PC-3 (cell line): Measurements from ENCODE around the gene PDE11A. TPM values are rescaled to one million over a fixed set of nuclear protein-coding genes. Genes with fewer than 3 reads are reported as not detected.

Experiments
- ATAC-seq: fragments of 200-7000 bp; cut with Tn5 transposase; 2 replicates; pipeline ENCODE4 v1.9.1; 2020; ENCODE audit warnings: mild to moderate bottlenecking, moderate library complexity
- BruUV-seq: library from RNA; stranded (reverse); fragments of 400-500 nt; replicated peaks from 2 replicates; lab custom pipeline; 2021; lab: Mats Ljungman, UMichigan
- CTCF ChIA-PET: fragments of 300-600 bp; sonication (Branson Sonifier 250); formaldehyde crosslinking; loops from one replicate; lab custom pipeline; 2022; ENCODE audit warnings: antibody characterized with exemption; lab: Charles Lee
- POLR2A ChIA-PET: fragments of 300-600 bp; sonication (Branson Sonifier 250); formaldehyde crosslinking; loops from one replicate; lab custom pipeline; 2022; ENCODE audit warnings: antibody characterized with exemption; ENCODE audit not compliant: unreplicated experiment; lab: Charles Lee
- DNase-seq: peaks from one replicate; pipeline ENCODE4 v3.0.0-alpha.2; 2015
- H2AFZ ChIP-seq: fragments of 300-600 bp; sonication (generic); 2 replicates; pipeline ENCODE4 v1.6.0; 2016; ENCODE audit warnings: antibody characterized with exemption, low read length
- H3F3A ChIP-seq: fragments of 300-600 bp; sonication (generic); one replicate; pipeline ENCODE4 v1.6.0; 2017; ENCODE audit warnings: antibody characterized with exemption, low read length, control low read depth, mild to moderate bottlenecking; ENCODE audit not compliant: unreplicated experiment
- H3K27ac ChIP-seq: fragments of 300-600 bp; sonication (generic); 2 replicates; pipeline ENCODE4 v1.5.1; 2016; ENCODE audit warnings: mild to moderate bottlenecking, low read length
- H3K27me3 ChIP-seq: fragments of 300-600 bp; sonication (generic); 2 replicates; pipeline ENCODE4 v1.6.1; 2016; ENCODE audit warnings: low read length, mixed read lengths
- H3K36me3 ChIP-seq: fragments of 300-600 bp; sonication (generic); 2 replicates; pipeline ENCODE4 v1.6.1; 2016; ENCODE audit warnings: low read depth, mixed run types, low read length, mixed read lengths
- H3K4me1 ChIP-seq: fragments of 300-600 bp; sonication (generic); 2 replicates; pipeline ENCODE4 v1.5.1; 2016; ENCODE audit warnings: low read length; ENCODE audit not compliant: insufficient read depth
- H3K4me2 ChIP-seq: fragments of 300-600 bp; sonication (generic); 2 replicates; pipeline ENCODE4 v1.6.0; 2016; ENCODE audit warnings: low read length
- H3K4me3 ChIP-seq: fragments of 300-600 bp; sonication (generic); 2 replicates; pipeline ENCODE4 v1.5.1; 2016; ENCODE audit warnings: mild to moderate bottlenecking, low read length, mixed read lengths
- H3K79me2 ChIP-seq: fragments of 300-600 bp; sonication (generic); 2 replicates; pipeline ENCODE4 v1.6.1; 2017; ENCODE audit warnings: low read length, mixed read lengths
- H3K9ac ChIP-seq: fragments of 300-600 bp; sonication (generic); 2 replicates; pipeline ENCODE4 v1.6.0; 2016; ENCODE audit warnings: mild to moderate bottlenecking, low read length
- H3K9me2 ChIP-seq: fragments of 300-600 bp; sonication (generic); replicated peaks from 2 replicates; pipeline ENCODE4 v1.6.1; 2016; ENCODE audit warnings: mixed run types, low read length, mixed read lengths
- H3K9me3 ChIP-seq: fragments of 300-600 bp; sonication (generic); 2 replicates; pipeline ENCODE4 v1.6.1; 2016; ENCODE audit warnings: low read length, mixed read lengths
- H4K20me1 ChIP-seq: fragments of 300-600 bp; sonication (generic); 2 replicates; pipeline ENCODE4 v1.6.1; 2016; ENCODE audit warnings: low read length, mixed read lengths
- EZH2 ChIP-seq: fragments of 300-600 bp; sonication (generic); IDR thresholded peaks from one replicate; pipeline ENCODE4 v1.6.1; 2017; ENCODE audit warnings: antibody characterized with exemption, mild to moderate bottlenecking, low read length; ENCODE audit not compliant: unreplicated experiment
- EZH2phosphoT487 ChIP-seq: fragments of 300-600 bp; sonication (generic); IDR thresholded peaks from 2 replicates; pipeline ENCODE4 v1.6.1; 2018; ENCODE audit warnings: mild to moderate bottlenecking, antibody characterized with exemption, low read length, borderline replicate concordance
- intact Hi-C: fragments of 100-400 bp; cut with micrococcal nuclease; formaldehyde crosslinking; loops from 2 replicates; pipeline ENCODE4 v1.9.0; 2023
- total RNA-seq: library from RNA; depleted of rRNA; stranded (reverse); fragments of >200 nt; gene quantifications from 2 replicates; pipeline ENCODE4 v1.2.3, GENCODE V29; 2014
- TF ChIP-seq, protein P1 (sequence below): fragments of 300-600 bp; sonication (generic); conservative IDR thresholded peaks from 2 replicates; pipeline ENCODE4 v1.5.1; 2017; ENCODE audit warnings: antibody characterized with exemption, low read depth, mild to moderate bottlenecking, low read length

PDE11A gene
- total RNA-seq, 1 experiment from 2014 or later: 0.15 TPM

DNA sequence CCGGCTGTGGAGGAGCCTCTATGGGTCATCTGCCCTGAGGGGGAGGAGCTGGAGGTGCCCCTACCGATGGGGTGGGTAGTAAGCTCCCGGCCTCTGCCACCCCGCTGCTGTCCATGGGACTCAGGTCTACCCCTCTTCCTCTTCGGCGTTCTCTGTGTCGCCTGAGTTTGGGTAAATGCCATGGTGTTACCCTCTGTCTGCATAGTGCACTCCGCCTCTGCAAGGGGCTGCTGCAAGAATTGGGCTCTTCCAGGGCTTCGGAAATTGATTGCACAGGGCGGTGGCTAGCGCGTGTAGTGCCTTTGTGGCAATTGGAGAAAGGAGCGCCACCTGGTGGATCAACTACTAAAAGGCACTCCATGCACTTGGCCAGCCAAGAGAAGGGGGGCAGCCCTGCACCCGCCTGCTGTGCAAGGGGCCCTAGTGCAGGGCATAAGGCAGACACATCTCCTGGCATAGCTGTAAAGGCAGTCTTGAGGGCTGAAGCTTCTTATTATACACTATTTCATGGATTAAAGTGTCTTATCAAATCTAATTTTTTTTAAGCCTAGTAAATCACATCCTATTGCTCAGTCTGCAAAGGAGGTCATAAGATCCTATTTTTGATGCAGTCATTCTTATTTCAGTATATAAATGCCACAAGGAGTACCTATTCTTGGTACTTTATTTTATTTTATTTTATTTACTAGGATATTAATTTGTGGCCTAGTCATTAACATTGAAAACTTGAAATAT is 308.9 kb downstream of the PDE11A start:
- intact Hi-C loops: no loop called here

DNA sequence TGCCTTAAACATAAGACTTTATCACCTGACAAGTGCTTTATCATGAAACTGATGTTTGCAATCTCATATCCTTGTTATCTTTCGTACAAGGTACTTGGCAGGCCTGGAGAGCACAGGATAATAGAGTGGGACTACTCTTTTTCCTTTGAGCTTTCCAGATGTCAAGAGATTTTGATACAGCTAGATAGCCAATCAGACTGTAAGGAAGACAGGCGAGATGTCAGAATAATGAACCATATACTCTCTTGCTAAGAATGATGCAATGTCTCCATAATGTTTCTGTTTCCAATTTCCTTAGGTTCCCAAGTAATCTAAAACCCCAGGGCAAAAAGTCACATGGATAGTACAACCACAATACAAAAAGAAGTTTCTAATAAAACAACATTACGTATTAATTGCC is 313.1 kb downstream of the PDE11A start:
- no peaks in the 10 kb centered on the region for H3K9me2 ChIP-seq
- H2AFZ ChIP-seq: no peak overlapping the region
- no peaks in the 10 kb centered on the region for H4K20me1 ChIP-seq
- ATAC-seq: no peak
- DNase-seq: no peak
- no peaks in the 10 kb centered on the region for H3K36me3 ChIP-seq
- no TSS peak for BruUV-seq
- ChIA-PET POLR2A (no interaction called here), CTCF (no interaction called here)
- H3K9ac ChIP-seq: no peak overlapping the region
- peaks cover 26% of the 10 kb centered on the region; the same call in 1 of the 2 replicates for H3K27me3 ChIP-seq
- H3K4me3 ChIP-seq: no peak overlapping the region
- no peaks in the 10 kb centered on the region for H3K79me2 ChIP-seq
- H3F3A ChIP-seq: no peaks in the 10 kb centered on the region
- no peak overlapping the region for H3K27ac ChIP-seq
- no peak overlapping the region for H3K4me2 ChIP-seq
- TF ChIP-seq EZH2phosphoT487 (no peak), EZH2 (no peak)
- TF ChIP-seq, protein P1, sequence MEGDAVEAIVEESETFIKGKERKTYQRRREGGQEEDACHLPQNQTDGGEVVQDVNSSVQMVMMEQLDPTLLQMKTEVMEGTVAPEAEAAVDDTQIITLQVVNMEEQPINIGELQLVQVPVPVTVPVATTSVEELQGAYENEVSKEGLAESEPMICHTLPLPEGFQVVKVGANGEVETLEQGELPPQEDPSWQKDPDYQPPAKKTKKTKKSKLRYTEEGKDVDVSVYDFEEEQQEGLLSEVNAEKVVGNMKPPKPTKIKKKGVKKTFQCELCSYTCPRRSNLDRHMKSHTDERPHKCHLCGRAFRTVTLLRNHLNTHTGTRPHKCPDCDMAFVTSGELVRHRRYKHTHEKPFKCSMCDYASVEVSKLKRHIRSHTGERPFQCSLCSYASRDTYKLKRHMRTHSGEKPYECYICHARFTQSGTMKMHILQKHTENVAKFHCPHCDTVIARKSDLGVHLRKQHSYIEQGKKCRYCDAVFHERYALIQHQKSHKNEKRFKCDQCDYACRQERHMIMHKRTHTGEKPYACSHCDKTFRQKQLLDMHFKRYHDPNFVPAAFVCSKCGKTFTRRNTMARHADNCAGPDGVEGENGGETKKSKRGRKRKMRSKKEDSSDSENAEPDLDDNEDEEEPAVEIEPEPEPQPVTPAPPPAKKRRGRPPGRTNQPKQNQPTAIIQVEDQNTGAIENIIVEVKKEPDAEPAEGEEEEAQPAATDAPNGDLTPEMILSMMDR: no peak
- no peaks in the 10 kb centered on the region for H3K4me1 ChIP-seq
- intact Hi-C loops: loop anchor here (2.0 to 10.0 kb wide), 4 partner anchors 43 to 615 kb away; no protein-coding TSS in a partner anchor
- H3K9me3 ChIP-seq: no peaks in the 10 kb centered on the region

More for the DNA sequence above, 308.9 kb downstream of the PDE11A start:
- no peak overlapping the region for H3K9ac ChIP-seq
- H4K20me1 ChIP-seq: no peaks in the 10 kb centered on the region
- 0 out of 2 replicates have a peak overlapping the region, but pooled peaks have one; percentile 22 for H3K4me2 ChIP-seq
- H2AFZ ChIP-seq: peak overlapping the region; percentile 54; the same call in 1 of the 2 replicates
- CTCF ChIA-PET: no interaction called here
- H3K4me1 ChIP-seq: no peaks in the 10 kb centered on the region
- peak; percentile 97 for ATAC-seq
- H3K79me2 ChIP-seq: no peaks in the 10 kb centered on the region
- H3K27ac ChIP-seq: no peak overlapping the region
- H3K9me3 ChIP-seq: no peaks in the 10 kb centered on the region
- H3K36me3 ChIP-seq: no peaks in the 10 kb centered on the region
- no peak overlapping the region for H3K4me3 ChIP-seq
- DNase-seq: peak; percentile 75
- H3K27me3 ChIP-seq: peaks cover 20% of the 10 kb centered on the region; the same call in 1 of the 2 replicates
- BruUV-seq: no TSS peak
- POLR2A ChIA-PET: no interaction called here
- H3F3A ChIP-seq: no peaks in the 10 kb centered on the region
- no peak for TF ChIP-seq EZH2
- TF ChIP-seq, protein P1: peak; percentile 87
- H3K9me2 ChIP-seq: no peaks in the 10 kb centered on the region
